ENCODE measurements around the gene SVOPL.

Gene SVOPL

GRCh38 chr7:138608275-138608674, 92.9 kb downstream of the SVOPL start:
- DNase-seq (ENCODE audit: low read depth, low spot score) = peak; percentile 8

GRCh38 chr7:138607216-138608126, 93.7 kb downstream of the SVOPL start:
- DNase-seq (ENCODE audit: low read depth, low spot score) = no peak

- no peak for DNase-seq (ENCODE audit: low read depth, low spot score)
Measured at GRCh38 chr7:138606236-138606635, 94.9 kb downstream of the SVOPL start.

- DNase-seq (ENCODE audit: low read depth, low spot score) = no peak
Measured at GRCh38 chr7:138603549-138604318, 97.4 kb downstream of the SVOPL start.

- DNase-seq (ENCODE audit: low read depth, low spot score) = no peak
Measured at GRCh38 chr7:138602451-138602850, 98.7 kb downstream of the SVOPL start.

GRCh38 chr7:138595454-138595853, 105.7 kb downstream of the SVOPL start:
- no peak for DNase-seq (ENCODE audit: low read depth, low spot score)

GRCh38 chr7:138590154-138590553, 111.0 kb downstream of the SVOPL start:
- DNase-seq (ENCODE audit: low read depth, low spot score) = no peak

GRCh38 chr7:138588986-138589385, 112.2 kb downstream of the SVOPL start:
- no peak for DNase-seq (ENCODE audit: low read depth, low spot score)

GRCh38 chr7:138587485-138587884, 113.7 kb downstream of the SVOPL start:
- no peak for DNase-seq (ENCODE audit: low read depth, low spot score)

GRCh38 chr7:138585283-138585993, 115.7 kb downstream of the SVOPL start:
- no peak for DNase-seq (ENCODE audit: low read depth, low spot score)

- no peak for DNase-seq (ENCODE audit: low read depth, low spot score)
Measured at GRCh38 chr7:138584696-138585095, 116.5 kb downstream of the SVOPL start.

- DNase-seq (ENCODE audit: low read depth, low spot score) = no peak
Measured at GRCh38 chr7:138584283-138584682, 116.9 kb downstream of the SVOPL start.

- no peak for DNase-seq (ENCODE audit: low read depth, low spot score)
Measured at GRCh38 chr7:138581065-138581464, 120.1 kb downstream of the SVOPL start.

GRCh38 chr7:138579671-138580070, 121.5 kb downstream of the SVOPL start:
- no peak for DNase-seq (ENCODE audit: low read depth, low spot score)

- no peak for DNase-seq (ENCODE audit: low read depth, low spot score)
Measured at GRCh38 chr7:138579136-138579535, 122.0 kb downstream of the SVOPL start.

- DNase-seq (ENCODE audit: low read depth, low spot score) = no peak
Measured at GRCh38 chr7:138575897-138576428, 125.2 kb downstream of the SVOPL start.

- DNase-seq (ENCODE audit: low read depth, low spot score) = no peak
Measured at GRCh38 chr7:138573741-138574140, 127.4 kb downstream of the SVOPL start.

GRCh38 chr7:138570715-138571114, 130.4 kb downstream of the SVOPL start:
- DNase-seq (ENCODE audit: low read depth, low spot score) = no peak

- DNase-seq (ENCODE audit: low read depth, low spot score) = no peak
Measured at GRCh38 chr7:138569418-138569817, 131.7 kb downstream of the SVOPL start.

- no peak for DNase-seq (ENCODE audit: low read depth, low spot score)
Measured at GRCh38 chr7:138568655-138569054, 132.5 kb downstream of the SVOPL start.

- DNase-seq (ENCODE audit: low read depth, low spot score) = peak; percentile 18
Measured at GRCh38 chr7:138565451-138566114, 135.6 kb downstream of the SVOPL start.

Measured in astrocyte of the hippocampus (primary cell).